Neural crest cell (in vitro differentiated cells): Measurements from ENCODE around the gene ZNF649. TPM values are rescaled to one million over a fixed set of nuclear protein-coding genes. Genes with fewer than 3 reads are reported as not detected.

Experiments
- DNase-seq: peaks from one replicate; pipeline ENCODE4 v3.0.0; 2021; ENCODE audit warnings: low read depth, mixed read lengths, low spot score
- H3K27ac Mint-ChIP-seq: one replicate; pipeline ENCODE4 v1.8.0; 2021; ENCODE audit warnings: mild to moderate bottlenecking, mixed read lengths; ENCODE audit not compliant: unreplicated experiment
- H3K27me3 Mint-ChIP-seq: 2 replicates; pipeline ENCODE4 v1.8.0; 2021; ENCODE audit warnings: low read depth, mild to moderate bottlenecking, mixed read lengths
- H3K36me3 Mint-ChIP-seq: 2 replicates; pipeline ENCODE4 v1.8.0; 2021; ENCODE audit warnings: low read depth, mild to moderate bottlenecking, mixed read lengths
- H3K4me1 Mint-ChIP-seq: 2 replicates; pipeline ENCODE4 v1.8.0; 2021; ENCODE audit warnings: mixed read lengths
- H3K4me3 Mint-ChIP-seq: one replicate; pipeline ENCODE4 v1.8.0; 2021; ENCODE audit warnings: mild to moderate bottlenecking, mixed read lengths
- H3K9me3 Mint-ChIP-seq: 2 replicates; pipeline ENCODE4 v1.8.0; 2021; ENCODE audit warnings: mixed read lengths
- total RNA-seq: library from RNA; stranded (reverse); gene quantifications from 2 replicates; pipeline ENCODE4 v1.2.1, GENCODE V29; 2021
- TF ChIP-seq, protein P1 (sequence below): fragments of 200-600 bp; sonication (generic); conservative IDR thresholded peaks from 2 replicates; pipeline ENCODE4 v1.5.0; 2021; ENCODE audit warnings: antibody characterized with exemption, mild to moderate bottlenecking

ZNF649 gene
- total RNA-seq, 1 donor from 2014 or later: 33.7 TPM

DNA sequence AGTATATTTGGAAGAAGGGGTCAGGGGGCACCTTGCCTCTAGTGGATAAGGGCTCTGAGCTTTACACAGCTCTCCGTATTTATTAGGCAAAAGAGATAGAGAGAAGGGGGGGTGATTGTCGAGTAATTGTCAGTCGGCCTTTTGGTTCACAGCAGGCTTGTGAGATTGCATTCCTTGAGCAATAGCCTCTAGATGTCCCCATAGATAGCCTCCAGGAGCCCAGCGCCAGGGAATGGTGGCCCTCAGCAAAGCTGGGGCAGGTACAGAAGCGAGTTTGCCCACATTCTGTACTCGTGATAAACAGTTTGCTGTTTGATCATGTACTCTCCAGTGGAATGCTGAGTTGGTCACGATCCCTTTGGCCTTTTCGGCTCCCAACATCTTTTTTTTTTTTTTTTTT lies 27.1 kb upstream of the ZNF649 start:
- TF ChIP-seq, protein P1, sequence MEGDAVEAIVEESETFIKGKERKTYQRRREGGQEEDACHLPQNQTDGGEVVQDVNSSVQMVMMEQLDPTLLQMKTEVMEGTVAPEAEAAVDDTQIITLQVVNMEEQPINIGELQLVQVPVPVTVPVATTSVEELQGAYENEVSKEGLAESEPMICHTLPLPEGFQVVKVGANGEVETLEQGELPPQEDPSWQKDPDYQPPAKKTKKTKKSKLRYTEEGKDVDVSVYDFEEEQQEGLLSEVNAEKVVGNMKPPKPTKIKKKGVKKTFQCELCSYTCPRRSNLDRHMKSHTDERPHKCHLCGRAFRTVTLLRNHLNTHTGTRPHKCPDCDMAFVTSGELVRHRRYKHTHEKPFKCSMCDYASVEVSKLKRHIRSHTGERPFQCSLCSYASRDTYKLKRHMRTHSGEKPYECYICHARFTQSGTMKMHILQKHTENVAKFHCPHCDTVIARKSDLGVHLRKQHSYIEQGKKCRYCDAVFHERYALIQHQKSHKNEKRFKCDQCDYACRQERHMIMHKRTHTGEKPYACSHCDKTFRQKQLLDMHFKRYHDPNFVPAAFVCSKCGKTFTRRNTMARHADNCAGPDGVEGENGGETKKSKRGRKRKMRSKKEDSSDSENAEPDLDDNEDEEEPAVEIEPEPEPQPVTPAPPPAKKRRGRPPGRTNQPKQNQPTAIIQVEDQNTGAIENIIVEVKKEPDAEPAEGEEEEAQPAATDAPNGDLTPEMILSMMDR: no peak
- DNase-seq: no peak
- H3K9me3 Mint-ChIP-seq: peaks cover 16% of the 10 kb centered on the region
- no peaks in the 10 kb centered on the region for H3K27me3 Mint-ChIP-seq
- H3K4me3 Mint-ChIP-seq: no peak overlapping the region
- no peak overlapping the region for H3K27ac Mint-ChIP-seq
- H3K36me3 Mint-ChIP-seq: peaks cover 66% of the 10 kb centered on the region
- H3K4me1 Mint-ChIP-seq: peaks cover 15% of the 10 kb centered on the region

DNA sequence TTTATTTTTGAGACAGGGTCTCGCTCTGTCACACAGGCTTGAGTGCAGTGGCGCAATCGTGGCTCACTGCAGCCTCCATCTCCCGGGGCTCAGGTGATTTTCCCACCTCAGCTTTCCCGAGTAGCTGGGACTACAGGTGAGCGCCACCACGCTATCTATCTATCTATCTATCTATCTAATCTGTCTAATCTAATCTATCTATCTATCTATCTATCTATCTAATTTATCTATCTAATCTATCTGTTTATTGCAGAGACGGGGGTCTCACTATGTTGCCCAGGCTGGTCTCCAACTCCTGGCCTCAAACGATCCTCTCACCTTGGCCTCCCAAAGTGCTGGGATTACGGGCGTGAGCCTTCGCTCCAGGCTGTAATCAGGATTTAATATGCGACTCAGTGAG lies 23.0 kb upstream of the ZNF649 start:
- TF ChIP-seq, protein P1: no peak
- DNase-seq: no peak
- peaks cover 2% of the 10 kb centered on the region for H3K27me3 Mint-ChIP-seq
- H3K9me3 Mint-ChIP-seq: peaks cover 30% of the 10 kb centered on the region
- peaks cover 50% of the 10 kb centered on the region for H3K36me3 Mint-ChIP-seq
- H3K4me3 Mint-ChIP-seq: peak overlapping the region; percentile 100
- peak overlapping the region; percentile 99 for H3K27ac Mint-ChIP-seq
- peaks cover 20% of the 10 kb centered on the region for H3K4me1 Mint-ChIP-seq

DNA sequence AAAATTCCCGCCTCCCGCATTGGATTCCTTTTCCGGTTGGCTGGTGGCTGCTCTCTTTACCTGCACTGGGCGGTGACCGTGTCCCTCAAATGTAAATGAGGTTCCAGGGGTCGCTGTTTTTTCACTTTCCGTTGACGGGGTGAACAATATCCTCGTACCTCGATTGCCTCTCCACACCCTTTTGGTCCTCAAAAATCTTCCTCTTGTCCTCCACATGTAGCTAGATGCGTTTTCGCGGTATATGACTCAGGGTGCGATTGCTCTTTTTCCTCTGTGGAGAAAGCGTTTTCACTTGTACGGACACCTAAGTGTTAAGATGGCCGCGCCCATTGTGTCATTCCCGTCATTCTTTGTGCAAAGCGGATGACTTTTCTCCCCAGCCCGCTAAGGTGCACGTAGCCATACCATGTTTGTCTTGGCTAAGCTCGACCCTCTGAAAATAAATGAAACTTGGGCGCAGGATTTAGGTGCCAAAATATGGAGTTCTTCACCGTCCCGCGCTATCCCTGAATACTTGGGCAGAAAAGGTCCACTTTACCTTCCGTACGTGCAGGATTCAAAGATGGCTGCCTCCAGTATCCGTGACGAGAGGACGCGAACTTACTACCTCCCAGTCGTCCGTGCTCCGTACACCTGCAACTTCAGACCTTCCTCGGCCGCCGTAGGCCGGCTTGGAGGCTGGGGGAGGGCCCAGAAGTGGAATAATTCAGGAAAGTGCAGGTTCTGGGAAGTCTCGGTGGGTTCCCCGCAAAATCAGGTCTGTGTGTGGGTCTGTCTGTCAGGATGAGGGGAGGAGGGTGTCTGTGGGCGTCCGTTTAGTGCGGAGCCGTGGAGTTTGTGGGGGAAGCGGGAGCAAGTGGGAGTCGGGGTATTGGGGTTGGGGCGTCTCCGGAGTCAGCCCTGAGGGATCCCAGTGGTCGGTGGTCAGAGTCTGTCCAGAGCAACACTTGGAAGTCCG lies 22.2 kb upstream of the ZNF649 start, which contains the start of gene ZNF613:
Gene ZNF613, plus strand, starts transcription at position 689 of the 958 bp plus-strand sequence. CDS start 8,749 bp downstream, outside the sequence.
- Mint-ChIP-seq H3K27me3 (peaks cover 2% of the 10 kb centered on the region), H3K36me3 (peaks cover 50% of the 10 kb centered on the region), H3K9me3 (peaks cover 31% of the 10 kb centered on the region), H3K27ac (peak within 1 kb of the TSS; percentile 99), H3K4me1 (peaks cover 20% of the 10 kb centered on the region), H3K4me3 (peak within 1 kb of the TSS; percentile 100)
- DNase-seq: peak; percentile 80
- TF ChIP-seq, protein P1: peak; percentile 53

DNA sequence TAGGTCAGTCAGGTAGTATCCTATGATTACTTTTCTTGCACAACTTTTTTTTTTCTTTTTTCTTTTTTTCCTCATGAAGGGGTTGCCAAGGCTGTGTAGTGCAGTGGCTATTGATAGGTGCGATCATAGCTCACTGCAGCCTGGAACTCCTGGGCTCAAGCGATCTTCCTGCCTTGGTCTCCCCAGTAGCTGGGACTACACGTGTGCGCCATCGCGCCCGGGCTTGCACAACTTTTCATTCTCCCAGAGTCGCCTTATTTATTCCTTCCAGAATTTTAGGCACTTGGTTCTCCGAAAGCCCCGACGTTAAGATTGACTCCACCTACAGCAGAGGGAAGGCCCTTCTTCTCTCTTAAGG lies 21.6 kb upstream of the ZNF649 start:
- Mint-ChIP-seq H3K4me3 (peak overlapping the region; percentile 100), H3K36me3 (peaks cover 50% of the 10 kb centered on the region), H3K4me1 (peaks cover 20% of the 10 kb centered on the region), H3K9me3 (peaks cover 36% of the 10 kb centered on the region), H3K27ac (no peak overlapping the region), H3K27me3 (peaks cover 2% of the 10 kb centered on the region)
- TF ChIP-seq, protein P1: no peak
- no peak for DNase-seq

DNA sequence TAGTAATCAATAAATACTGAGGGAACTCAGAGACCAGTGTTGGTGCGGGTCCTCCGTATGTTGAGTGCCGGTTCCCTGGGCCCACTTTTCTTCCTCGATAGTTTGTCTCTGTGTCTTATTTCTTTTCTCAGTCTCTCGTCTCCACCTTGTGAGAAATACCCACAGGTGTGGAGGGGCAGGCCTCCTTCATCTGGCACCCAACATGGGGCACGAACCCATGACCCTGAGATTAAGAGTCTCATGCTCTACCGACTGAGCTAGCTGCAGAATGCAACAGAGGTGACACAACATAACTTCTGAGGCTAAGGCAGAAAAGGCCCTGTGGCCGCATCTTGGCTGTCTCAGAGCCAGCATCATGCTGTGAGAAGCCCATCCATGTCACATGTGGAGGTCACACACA lies 17.1 kb upstream of the ZNF649 start:
- DNase-seq: no peak
- no peak overlapping the region for H3K27ac Mint-ChIP-seq
- H3K4me1 Mint-ChIP-seq: peaks cover 6% of the 10 kb centered on the region
- TF ChIP-seq, protein P1: no peak
- no peak overlapping the region for H3K4me3 Mint-ChIP-seq
- H3K9me3 Mint-ChIP-seq: peaks cover 33% of the 10 kb centered on the region
- H3K36me3 Mint-ChIP-seq: peaks cover 33% of the 10 kb centered on the region
- H3K27me3 Mint-ChIP-seq: peaks cover 2% of the 10 kb centered on the region
